Inferior parietal cortex (tissue), 1 donor: ENCODE results near the gene AHSA1.

Source experiments
- DNase-seq: peaks from one replicate; pipeline ENCODE4 v3.0.0-alpha.2; 2016; ENCODE audit errors: extremely low spot score

The AHSA1 gene

DNA sequence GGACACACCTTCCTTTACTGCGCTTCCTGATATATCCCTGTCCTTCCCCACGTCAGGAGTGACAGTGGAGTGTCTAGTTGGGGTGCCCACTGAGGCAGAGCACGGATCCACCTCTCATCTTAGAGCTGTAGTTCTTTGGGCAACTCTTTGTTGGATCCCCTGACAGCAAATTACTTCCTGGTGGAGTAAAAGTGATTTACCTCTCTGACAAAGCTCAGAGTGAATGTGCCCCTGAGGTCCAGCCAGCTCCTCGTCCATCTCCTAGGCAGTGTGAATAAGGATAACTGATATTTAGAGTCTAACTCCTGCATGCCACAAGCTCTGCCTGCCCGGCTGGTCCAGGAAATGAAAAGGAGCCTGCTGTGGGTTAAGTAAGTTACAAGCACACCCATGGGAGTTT, 16.0 kb downstream of the AHSA1 start:
- no peak for DNase-seq

DNA sequence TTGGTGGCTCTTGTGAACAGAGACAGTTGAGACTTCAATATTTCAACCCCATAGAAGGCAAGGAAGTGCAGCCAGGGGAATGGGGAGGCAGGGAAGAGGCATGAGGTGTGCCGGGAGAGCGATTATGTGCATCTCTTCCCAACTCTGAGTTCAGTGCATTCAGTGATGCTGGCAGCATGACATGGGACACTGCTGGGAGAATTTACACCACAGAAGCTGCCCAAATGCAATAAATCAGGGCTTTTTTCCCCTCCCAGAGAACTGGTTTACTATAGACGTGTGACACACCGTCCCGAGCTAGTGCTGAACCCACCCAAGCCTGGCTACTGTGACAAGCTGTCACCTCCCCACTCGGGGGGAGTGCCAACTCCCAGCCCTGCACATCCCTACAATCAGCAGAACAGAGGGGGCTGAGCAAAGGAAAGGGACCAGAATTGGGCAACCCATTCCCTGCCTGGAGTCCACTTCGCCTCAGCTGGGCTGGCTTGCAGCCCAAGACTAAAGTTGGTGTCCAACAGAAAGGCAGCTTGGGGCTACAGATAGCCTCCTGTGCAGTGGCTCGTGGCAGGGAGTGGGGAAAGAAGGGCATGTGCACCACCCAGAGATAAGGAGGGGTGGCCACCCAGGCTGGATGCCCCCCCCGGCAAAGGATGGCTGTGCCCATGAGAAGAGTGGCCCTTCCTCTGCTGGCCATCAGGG, 16.7 kb downstream of the AHSA1 start:
- DNase-seq, result no peak

DNA sequence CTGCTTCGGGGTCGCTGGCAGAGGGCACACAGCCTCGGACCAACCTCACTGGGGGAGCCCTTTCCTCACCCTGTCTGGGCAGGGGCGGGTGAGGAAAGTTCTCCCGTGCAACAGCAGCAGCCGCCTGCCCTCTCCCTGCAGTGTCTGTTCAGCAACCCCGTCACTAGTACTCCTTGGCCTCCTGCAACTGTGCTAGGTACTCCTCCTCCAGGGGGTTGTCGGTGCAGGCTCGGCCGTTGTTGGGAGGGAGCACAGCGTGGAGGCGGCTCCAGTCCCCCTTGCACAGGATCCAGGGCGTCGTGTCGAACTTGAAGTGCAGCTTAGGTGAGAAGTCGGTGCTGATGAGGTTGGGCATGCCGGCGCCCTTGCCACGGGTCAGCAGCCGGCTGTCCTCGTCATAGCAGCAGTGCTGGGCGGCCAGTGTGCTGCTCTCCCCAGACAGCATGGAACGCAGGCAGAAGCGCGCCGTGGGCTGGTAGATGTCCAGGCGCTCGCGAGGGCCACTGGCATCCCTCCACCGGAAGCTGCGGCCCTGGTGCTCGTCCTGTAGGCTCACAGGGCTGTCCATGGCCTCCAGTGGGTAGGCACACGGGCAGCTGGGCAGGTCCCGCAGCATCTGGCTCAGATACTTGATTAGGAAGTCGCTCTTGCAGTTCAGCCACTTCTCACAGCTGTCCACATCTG, 17.7 kb downstream of the AHSA1 start:
- no peak for DNase-seq

DNA sequence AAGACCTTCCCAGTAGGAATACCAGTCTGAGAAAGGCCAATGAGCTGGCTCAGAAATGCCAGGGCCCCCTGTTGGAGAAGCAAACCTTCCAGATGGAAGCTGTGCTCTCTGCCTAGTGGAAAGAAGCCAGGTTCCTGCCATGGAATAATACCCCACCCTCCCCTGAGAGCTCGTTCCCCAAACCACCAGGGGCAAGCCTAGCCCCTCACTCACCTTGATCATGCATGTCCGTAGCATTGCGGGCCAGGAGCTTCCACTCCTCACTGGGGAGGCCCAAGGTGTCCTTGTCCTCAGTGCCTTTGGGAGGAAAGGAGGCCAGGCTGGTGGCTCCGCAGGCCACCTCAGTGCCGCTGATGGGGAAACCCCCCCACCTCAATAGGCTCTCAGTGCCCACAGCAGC, 20.1 kb downstream of the AHSA1 start:
- DNase-seq, result no peak

DNA sequence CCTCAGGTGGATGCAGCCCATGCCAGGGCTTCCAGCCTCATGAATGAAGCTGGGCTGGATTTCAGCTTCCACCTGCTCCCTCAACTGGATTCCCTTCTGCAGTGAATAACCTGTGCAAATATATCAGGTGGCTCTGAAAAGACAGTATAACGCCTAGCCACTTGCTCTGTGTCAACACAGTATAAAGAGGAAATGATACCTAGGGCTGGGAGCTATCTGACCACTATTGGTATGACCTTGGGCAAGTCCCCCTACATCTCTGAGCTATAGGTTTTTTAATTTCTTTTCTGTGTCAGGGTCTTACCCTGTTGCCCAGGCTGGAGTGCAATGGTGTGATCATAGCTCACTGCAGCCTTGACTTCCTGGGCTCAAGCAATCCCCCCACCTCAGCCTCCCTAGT, 20.9 kb downstream of the AHSA1 start:
- no peak for DNase-seq

DNA sequence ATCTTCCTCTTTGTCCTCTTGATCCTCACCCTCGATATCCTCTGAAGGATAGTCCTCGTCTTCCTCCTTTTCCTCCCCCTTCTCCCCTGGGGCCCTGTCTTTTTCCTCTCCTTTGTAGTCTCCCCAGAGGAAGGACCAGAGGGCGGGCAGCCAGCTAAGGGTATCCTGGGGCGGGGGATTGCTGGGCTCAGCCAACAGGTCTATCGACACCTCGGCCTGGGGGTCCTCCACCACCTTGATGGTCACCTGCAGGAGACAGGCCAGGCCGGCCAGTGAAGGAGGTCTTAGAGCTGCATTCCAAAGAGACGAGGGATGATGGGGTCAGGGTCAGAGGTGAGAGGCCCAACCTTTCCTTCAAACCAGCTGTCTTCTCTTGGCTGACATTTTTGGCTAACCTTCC, 24.5 kb downstream of the AHSA1 start:
- DNase-seq, result no peak

DNA sequence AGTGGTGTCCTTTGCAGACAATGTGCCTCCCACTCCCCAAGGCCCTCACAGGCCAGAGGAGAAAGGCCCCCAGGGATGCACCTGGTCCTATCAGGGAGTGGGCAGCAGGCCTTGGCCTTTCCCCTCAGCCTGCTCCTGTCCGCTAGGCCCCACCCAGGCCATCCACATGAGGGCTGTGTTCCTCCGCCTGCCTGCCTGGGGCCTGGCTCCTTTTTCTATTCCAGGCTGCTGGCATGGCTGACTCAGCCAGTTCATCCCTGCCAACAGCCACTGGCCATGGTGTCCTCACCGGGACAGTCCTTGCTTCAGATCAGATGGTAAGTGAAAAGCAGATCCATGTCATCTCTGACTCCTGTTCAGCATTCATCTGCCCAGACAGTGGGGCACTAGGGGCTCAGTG, 27.4 kb downstream of the AHSA1 start:
- no peak for DNase-seq

DNA sequence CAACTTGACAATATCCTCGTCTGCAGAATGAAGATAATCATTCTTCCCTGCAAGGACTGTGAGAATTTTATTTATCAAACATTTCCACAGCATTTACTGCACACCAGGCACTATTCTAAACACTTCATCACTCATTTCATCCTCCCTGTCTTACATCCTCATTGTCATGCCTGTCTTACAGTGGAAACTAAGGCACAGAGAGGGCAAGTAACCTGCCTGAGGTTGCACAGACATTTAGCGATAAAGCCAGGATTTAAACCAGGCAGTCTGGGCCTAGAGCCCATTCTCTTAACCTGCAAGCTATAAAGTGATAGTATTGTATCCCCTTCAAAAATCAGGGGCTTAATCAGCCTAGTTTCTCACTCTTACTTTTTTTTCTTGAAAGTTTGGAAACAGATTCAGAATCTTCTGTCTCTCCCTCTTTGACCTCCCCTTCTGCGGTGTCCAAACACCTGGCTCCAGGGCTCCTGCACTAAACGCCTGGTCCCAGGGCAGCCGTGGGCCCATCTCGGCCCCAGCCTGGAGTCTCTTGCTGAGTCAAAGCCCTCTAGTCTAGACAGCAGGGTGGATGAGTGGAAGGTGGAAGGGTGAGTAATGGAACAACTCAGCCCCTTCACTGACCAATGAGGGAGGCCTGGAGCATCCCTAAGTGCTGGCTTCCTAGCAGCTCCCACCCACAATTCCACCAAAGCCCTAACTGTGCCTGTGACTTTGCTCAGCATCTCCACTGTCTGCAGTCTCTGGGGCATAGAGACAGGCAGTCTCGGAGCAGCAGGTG, 28.2 kb downstream of the AHSA1 start:
- DNase-seq, result no peak

DNA sequence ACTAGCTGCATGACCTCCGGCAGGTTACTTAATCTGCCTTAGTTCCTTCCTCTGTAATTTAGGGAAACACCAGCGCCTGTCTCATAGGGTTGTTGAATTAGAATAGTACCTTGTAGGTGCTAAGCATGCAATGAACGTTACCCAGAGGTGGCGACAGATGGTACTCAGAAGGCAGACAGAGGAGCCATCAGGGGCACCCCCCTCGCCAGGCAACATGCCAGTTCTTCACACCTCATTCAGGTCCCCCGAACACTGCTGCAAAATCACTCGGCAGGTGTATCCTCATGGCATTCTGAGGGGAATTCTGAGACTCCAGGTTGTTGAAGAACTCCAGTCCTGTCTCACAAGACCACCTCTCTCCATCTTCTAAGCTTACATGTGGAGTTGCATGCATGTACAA, 30.7 kb downstream of the AHSA1 start:
- DNase-seq, result no peak

DNA sequence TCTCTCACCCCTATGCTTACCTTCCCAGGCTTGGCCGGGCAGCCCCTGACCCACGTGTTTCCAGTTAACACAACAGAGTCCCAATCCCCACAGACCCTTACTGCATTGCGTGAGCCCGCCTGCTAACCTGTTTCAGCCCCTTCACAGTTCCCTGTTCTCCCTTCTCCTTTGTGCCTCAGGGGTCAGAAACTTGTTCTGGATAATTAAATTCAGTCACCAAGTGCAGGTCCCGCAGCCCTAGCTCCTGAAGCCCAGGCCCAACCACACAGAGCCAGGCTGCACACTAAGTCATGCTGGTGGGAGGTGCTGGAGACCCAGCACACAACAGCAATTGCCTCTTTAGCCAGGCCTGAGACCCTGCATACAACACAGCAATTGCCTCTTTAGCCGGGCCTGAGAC, 31.1 kb downstream of the AHSA1 start:
- DNase-seq, result no peak

DNA sequence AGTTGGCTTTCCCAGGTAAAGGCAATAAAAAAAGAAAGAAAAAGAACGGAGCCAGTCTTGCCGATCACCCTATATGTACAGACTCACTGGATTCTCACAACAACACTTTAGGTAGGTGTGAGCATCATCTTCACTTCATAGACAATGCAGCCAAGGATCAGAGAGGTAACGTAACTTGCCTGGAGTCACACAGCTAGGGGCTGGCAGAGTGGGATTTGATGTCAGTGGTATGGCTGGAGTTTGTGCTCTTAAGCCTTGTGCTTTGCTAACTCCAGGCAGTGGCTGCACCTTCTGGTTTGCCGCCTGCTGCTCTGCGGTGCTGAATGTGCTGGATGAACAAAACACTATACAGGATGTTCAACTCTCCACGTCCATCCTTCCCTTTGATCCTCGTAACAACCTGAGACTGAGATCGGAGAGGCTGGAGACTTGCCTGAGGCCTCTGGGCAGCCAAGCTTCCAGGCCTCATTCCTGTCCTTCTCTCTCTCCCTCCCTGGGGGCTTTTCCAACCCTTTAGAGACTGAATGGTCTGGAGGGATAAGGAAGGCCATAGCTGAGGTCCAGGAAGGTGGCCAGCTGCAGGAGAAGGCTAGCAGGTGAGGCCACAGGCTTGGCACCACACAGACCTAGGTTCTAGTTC, 32.6 kb downstream of the AHSA1 start:
- DNase-seq, result no peak

DNA sequence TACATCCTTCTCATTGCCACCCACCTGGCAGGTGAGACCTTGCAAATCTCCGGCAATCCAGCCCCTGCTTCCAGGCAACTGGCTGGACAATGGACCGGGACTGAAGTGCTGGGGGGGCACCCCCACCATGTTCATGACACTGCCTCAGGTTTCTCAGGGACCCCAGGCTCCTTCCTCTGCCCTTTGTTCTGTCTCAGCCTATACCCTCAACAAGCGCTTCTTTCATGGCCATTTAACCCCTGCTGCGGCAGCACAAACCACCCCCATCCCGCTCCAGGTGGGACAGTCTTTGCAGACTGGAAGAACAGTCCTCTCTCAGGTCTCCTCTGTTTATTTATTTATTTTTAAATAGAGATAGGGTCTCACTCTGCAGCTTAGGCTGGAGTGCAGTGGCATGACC, 33.2 kb downstream of the AHSA1 start:
- no peak for DNase-seq

DNA sequence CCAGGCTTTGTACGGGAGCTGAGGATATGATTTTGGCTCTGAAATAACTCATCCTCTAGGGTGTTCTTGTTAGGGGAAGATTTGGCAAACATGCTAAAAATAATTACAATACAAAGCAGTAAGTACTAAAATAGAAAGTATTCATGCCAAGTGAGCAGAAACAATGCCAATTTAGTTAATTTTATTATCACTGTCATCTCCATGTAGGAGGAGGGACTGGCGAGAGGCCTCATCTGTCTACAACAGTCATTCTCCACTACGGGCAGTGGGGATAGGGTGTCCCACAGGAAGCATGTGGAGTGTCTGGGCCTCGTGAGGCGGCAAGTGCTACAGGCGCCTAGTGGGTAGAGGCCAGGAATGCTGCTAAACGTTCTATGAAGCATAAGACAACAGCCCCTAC, 37.4 kb downstream of the AHSA1 start:
- DNase-seq, result peak; percentile 34

DNA sequence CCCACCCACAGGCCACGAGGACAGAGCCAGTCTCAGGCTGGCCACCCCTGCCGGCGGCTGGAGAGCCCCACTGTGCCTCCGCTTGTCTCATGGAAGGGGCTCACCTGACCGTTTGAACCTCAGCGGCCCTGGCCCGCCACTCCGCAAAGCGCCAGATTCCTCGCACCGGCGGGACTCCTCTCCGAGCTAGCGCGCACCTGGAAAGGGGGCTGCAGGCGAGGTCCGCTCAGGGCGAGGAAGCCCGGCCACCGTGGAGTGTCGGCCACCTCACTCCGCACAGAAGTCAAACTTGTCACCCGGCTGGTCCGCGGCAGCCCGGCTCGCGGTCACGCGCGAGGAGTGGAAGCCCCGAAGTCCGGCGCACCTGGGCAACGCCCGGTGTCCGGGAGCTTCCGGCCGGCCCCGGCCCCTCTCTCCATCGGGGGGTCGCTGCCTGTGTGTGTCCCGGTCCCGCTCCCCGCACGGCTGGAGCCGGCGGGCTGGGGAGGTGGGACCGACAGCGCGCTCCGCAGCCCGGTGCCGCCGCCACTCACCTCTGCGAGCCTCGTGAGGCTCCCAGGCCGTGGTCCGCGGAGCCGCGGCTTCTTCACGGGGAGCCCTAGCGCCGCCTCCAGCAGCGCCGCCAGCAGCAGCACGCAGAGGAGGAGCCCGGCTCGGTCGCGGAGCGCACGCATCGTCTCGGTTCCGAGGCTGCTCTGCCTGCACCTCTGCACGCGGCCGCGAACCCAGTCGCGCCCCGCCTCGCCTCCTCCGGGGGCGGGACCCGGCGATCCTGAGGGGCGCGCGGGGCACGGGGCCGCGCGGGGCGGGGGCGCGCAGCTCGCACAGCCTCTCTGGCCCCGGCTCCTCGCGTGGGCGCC, 40.5 kb downstream of the AHSA1 start, which contains the start of gene ISM2:
TSS of gene ISM2 (minus strand) at position 697 of the 860 bp plus-strand sequence. CDS start at position 674, 23 bp downstream.
- DNase-seq, result no peak

DNA sequence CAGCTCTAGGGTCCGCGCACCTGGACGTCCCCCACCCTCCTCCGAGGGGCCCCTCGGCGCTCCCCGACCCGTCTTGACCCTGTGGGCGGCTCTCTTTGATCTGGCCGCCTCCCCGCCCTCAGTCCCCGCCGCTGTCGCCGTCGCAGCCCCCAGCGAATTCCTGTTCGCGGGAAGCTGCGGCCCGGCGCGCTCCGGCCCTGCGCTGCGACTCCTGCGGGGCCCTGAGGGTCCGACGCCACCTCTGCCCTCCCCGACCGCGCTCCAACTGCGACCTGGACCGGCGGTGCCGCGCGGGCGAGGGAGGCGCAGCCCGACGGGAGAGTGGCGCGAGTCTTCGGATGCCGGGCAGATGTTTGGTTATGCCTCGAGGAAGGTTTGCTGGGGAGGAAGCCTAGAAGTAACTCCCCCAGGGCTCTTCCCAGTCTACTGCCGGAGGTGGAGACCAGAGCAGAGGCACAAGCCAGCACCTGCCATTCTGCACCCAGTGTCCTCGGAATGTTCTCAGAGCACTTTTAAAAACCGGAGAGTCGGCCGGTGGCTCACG, 41.2 kb downstream of the AHSA1 start:
- DNase-seq, result no peak

DNA sequence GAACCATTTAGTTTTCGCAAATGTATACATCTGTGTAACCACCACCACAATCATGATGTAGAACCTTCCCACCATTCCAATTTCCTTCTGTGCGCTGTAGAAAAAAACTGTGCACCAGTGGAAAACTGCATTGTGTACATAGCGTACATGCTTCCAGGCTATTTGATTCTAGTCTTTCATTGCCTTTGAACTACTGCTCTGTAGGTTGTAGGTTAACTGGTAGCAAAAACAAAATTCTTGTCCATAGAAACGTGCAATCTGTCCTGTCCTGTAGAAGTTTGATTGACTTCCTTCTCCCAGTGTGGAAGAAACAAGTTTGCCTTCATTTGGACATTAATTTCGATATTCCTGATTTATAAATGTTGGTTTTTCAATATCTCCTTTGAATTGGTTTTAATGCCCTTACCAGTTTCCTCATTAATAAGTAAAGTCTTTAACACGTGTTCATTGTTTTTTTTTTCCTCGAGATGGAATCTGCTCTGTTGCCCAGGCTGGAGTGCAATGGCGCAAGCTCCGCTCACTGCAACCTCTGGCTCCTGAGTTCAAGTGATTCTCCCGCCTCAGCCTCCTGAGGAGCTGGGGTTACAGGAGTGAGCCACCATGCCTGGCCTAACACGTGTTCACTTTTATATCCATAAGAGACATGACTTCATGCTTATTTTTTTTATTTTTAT, 44.4 kb downstream of the AHSA1 start:
- no peak for DNase-seq

DNA sequence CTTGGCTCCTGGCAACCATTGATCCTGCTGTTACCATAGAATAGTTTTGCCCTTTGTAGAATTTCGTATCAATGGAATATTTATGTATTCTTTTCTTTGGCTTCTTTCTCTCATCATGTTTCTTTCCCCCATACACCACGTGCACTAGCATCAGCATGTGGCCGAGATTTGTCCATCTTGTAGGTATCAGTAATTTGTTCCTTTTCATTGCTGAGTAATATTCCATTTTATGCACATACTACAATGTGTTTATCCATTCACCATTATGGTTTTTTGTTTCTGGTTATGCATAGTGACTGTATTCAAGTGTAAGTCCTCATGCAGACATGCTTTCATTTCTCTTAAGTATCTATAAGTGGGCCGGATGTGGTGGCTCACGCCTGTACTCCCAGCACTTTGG, 45.2 kb downstream of the AHSA1 start:
- DNase-seq, result no peak

DNA sequence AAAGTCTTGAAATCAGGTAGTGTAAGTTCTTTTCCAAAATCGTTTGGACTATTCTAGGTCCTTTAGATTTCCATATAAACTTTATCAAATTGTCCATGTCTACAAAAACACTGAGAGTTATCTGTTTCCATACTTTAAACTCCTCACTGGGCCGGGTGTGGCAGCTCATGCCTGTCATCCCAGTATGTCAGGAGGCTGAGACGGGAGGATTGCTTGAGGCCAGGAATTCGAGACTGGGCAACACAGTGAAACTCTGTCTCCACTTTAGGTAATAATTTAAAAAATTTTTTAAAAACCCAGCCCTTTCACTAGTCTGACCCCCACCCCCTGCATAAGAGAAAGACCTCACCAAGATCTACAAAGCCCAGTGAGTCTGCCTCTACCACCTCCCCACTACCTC, 47.1 kb downstream of the AHSA1 start:
- DNase-seq, result no peak

DNA sequence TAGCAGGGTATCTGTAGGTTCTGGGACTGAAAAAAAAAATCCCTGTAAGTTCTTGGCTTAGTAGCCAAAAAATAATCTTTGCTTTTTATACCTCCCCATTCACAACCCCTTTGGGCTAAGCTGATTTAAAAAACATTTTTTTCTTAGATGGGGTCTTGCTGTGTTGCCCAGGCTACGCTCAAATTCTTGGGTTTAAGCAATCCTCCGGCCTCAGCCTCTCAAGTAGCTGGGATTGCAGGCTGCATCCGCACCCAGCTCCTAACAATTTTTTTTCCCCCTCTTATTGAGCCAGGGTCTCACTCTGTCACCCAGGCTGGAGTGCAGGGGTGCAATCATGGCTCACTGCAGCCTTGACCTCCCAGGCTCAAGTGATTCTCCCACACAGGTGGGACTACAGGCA, 49.9 kb downstream of the AHSA1 start:
- no peak for DNase-seq

DNA sequence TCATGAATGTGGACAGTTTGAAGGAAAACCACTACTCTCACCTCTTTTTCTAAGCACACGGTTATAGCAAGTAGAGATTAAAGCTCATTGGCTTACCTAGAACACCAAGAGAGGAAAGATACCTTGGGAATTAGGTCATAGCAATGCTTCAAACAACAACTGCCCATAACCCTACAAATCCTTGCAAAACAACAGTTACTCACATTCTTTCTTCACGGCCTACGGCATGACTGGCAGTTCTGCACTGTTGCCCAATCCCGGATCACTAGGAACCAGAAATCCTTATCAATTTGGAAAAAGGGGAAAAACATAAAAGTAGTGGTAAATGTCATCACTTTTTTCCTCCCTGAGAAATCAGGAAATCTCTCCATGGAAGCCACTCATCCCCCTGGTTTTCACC, 50.4 kb downstream of the AHSA1 start:
- DNase-seq, result no peak

DNA sequence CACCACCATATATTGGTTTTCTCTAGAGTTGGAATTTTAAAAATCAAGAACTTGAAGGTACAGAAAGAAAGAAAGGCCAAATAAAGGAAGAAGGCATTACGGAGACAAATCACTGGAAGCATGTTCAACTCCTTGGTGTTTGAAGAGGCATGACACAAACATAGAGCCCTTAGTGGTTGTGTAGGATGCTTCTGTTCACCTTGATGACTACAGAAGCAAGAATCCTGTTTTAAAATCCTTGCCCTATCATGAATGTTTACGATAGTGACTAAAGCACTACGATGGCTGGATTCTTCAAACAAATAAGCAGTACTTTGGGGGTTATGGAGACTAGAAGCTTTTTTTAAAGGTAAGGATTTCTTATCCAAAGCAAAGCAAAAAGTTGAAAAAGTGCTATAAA, 51.0 kb downstream of the AHSA1 start:
- DNase-seq, result no peak
